ENCODE measurements around the gene SRP54. TPM values are rescaled to one million over a fixed set of nuclear protein-coding genes. Genes with fewer than 3 reads are reported as not detected.
"Not testable (repeated sequence)": the region's sequence is repeated elsewhere in the genome, so short reads cannot be mapped to it uniquely, and the experiment has no call there.

Gene SRP54
- total and polyA plus RNA-seq, 3 experiments from 2014 or later = 34.5 to 76.5 (median 76.2) TPM

DNA sequence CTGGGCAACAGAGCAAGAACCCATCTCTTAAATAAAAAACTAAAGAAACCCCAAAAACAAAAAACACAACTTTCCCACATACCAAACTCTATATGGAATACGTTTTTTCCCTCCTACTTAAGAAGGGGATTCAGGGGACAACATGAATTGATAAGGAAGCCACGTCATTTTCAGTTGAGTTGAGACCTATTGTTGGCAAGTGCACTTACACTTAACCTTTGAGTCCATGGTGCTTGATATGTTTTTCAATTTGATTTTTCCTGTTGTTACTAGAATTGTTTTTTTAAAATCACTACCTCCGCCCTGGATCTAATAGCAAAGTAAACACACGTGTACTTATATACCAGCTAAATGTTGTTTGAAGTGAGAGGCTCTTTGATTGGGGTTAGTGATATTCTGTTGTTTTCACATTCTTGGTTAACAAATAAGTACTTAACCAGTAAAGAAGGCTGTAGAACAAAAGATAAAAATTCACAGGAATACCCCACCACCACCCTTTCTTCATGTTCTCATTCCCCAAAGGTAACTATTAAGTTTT, 65.3 kb downstream of the SRP54 start:
- Histone ChIP-seq H3K27me3 (ENCODE audit: insufficient read depth, low read length, poor library complexity, severe bottlenecking) (no peaks in the 10 kb centered on the region), H3K4me1 (ENCODE audit: insufficient read depth, low read length) (peaks cover 21% of the 10 kb centered on the region), H3K36me3 (ENCODE audit: insufficient read depth, low read length) (no peaks in the 10 kb centered on the region), H3K4me3 (ENCODE audit: low read length) (no peak overlapping the region), H3K9me3 (ENCODE audit: low read length) (no peaks in the 10 kb centered on the region), H3K27ac (ENCODE audit: low read depth, low read length) (no peak overlapping the region)
- Mint-ChIP-seq H3K27ac (peak overlapping the region in 7 of 8 donors; percentile 57 to 100 (median 98)), H3K27me3 (peaks cover 0 to 4% of the 10 kb centered on the region in 2 donors), H3K4me3 (peak overlapping the region; percentile 89 to 99 (median 93)), H3K9me3 (no peaks in the 10 kb centered on the region), H3K4me1 (peaks cover 25 to 45% (median 35%) of the 10 kb centered on the region in 3 donors), H3K36me3 (peaks cover 3 to 52% (median 4%) of the 10 kb centered on the region in 3 donors)
- ChIA-PET CTCF (no interaction called here), POLR2A (interaction anchor here (2.8 to 3.1 kb wide), 2 partner anchors 65 to 74 kb away, joined by 23 to 43 read pairs; partner anchors contain the start of genes PPP2R3C, PRORP and SRP54)
- DNase-seq = no peak

DNA sequence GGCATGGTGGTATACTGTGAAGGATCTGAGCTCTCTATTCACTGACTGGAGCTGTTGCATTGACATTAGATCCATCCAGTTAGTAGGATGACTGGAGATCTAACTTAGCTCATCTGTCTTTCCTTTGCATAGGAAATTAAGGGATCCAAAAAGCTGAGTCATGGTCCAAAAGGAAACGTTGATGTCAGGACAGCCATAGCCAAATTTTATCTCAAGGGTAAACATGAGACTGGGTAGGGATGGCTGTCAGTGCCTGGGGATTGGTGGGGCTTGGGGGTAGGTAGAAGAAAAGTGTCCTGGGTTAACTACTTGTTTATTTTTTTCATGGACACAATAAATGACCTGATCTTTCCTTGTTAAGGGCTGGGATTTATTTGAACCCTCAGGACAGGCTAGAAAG, 67.9 kb downstream of the SRP54 start:
- H3K27ac ChIP-seq (ENCODE audit: low read depth, low read length) = no peak overlapping the region
- peaks cover 17 to 37% (median 29%) of the 10 kb centered on the region in 3 donors for H3K4me1 Mint-ChIP-seq
- no peaks in the 10 kb centered on the region for H3K27me3 ChIP-seq (ENCODE audit: insufficient read depth, low read length, poor library complexity, severe bottlenecking)
- peak overlapping the region in 1 of 7 donors; percentile 15 for H3K4me3 Mint-ChIP-seq
- H3K27me3 Mint-ChIP-seq = peaks cover 0 to 4% of the 10 kb centered on the region in 2 donors
- H3K9me3 Mint-ChIP-seq = no peaks in the 10 kb centered on the region
- H3K4me3 ChIP-seq (ENCODE audit: low read length) = no peak overlapping the region
- CTCF ChIA-PET = no interaction called here
- POLR2A ChIA-PET = interaction anchor here (0.6 kb wide), 1 partner anchor 181 kb away, joined by 4 read pairs; no protein-coding TSS in a partner anchor
- peaks cover 13% of the 10 kb centered on the region for H3K4me1 ChIP-seq (ENCODE audit: insufficient read depth, low read length)
- DNase-seq = no peak
- no peaks in the 10 kb centered on the region for H3K9me3 ChIP-seq (ENCODE audit: low read length)
- no peaks in the 10 kb centered on the region for H3K36me3 ChIP-seq (ENCODE audit: insufficient read depth, low read length)
- peaks cover 4 to 69% (median 6%) of the 10 kb centered on the region in 3 donors for H3K36me3 Mint-ChIP-seq
- peak overlapping the region in 2 of 8 donors; percentile 21 to 52 for H3K27ac Mint-ChIP-seq

DNA sequence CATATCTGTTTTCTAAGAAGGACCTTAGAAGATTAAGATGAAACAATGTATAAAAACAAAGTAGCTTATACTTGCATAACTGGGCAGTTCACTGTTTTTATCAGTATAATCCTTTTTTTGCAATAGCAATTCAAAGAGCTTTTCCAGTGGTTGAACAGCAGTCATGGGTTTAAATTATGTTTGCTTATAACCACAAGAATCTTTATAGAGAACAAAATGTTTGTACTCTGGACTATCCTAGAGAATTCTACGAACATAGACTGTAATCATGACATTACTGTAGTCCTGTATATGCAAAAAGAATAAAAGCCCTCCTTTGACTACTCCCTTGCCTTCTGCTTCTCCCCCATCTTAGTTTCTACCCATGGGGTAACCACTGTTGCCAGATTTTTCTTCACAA, 69.0 kb downstream of the SRP54 start:
- no peak overlapping the region for H3K27ac ChIP-seq (ENCODE audit: low read depth, low read length)
- Mint-ChIP-seq H3K36me3 (peaks cover 4 to 66% (median 9%) of the 10 kb centered on the region in 3 donors), H3K27ac (peak overlapping the region in 2 of 8 donors; percentile 12 to 64), H3K4me1 (peaks cover 17 to 39% (median 30%) of the 10 kb centered on the region in 3 donors), H3K9me3 (no peaks in the 10 kb centered on the region), H3K4me3 (no peak overlapping the region), H3K27me3 (no peaks in the 10 kb centered on the region)
- no peaks in the 10 kb centered on the region for H3K9me3 ChIP-seq (ENCODE audit: low read length)
- CTCF ChIA-PET = interaction anchor here (1.0 kb wide), 1 partner anchor 68 kb away, joined by 3 read pairs; no protein-coding TSS in a partner anchor
- H3K27me3 ChIP-seq (ENCODE audit: insufficient read depth, low read length, poor library complexity, severe bottlenecking) = no peaks in the 10 kb centered on the region
- no peaks in the 10 kb centered on the region for H3K36me3 ChIP-seq (ENCODE audit: insufficient read depth, low read length)
- H3K4me3 ChIP-seq (ENCODE audit: low read length) = no peak overlapping the region
- no peak for DNase-seq
- peaks cover 13% of the 10 kb centered on the region for H3K4me1 ChIP-seq (ENCODE audit: insufficient read depth, low read length)
- POLR2A ChIA-PET = no interaction called here

DNA sequence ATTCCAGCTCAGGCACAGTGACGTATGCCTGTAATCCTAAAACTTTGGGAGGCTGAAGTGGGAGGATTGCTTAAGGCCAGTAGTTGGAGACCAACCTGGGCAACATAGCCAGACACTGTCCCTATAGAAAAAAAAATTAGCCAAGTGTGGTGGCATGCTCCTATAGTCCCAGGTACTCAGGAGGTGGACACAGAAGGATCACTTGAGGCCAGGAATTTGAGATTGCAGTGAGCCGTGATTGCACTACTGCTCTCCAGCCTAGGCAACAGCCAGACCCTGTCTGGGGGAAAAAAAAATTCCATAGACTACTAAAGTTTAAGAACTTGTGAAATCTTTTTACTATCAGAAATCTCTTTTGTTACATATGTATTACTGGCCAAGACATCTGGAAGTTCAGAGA, 69.8 kb downstream of the SRP54 start:
- ChIA-PET POLR2A (no interaction called here), CTCF (interaction anchor here (1.0 kb wide), 1 partner anchor 67 kb away, joined by 3 read pairs; no protein-coding TSS in a partner anchor)
- H3K27ac ChIP-seq (ENCODE audit: low read depth, low read length) = no peak overlapping the region
- no peaks in the 10 kb centered on the region for H3K36me3 ChIP-seq (ENCODE audit: insufficient read depth, low read length)
- Mint-ChIP-seq H3K4me3 (no peak overlapping the region), H3K9me3 (no peaks in the 10 kb centered on the region), H3K4me1 (peaks cover 14 to 34% (median 25%) of the 10 kb centered on the region in 3 donors), H3K36me3 (peaks cover 4 to 68% (median 9%) of the 10 kb centered on the region in 3 donors), H3K27ac (no peak overlapping the region), H3K27me3 (no peaks in the 10 kb centered on the region)
- H3K4me3 ChIP-seq (ENCODE audit: low read length) = no peak overlapping the region
- H3K27me3 ChIP-seq (ENCODE audit: insufficient read depth, low read length, poor library complexity, severe bottlenecking) = no peaks in the 10 kb centered on the region
- no peaks in the 10 kb centered on the region for H3K9me3 ChIP-seq (ENCODE audit: low read length)
- DNase-seq = no peak
- peaks cover 6% of the 10 kb centered on the region for H3K4me1 ChIP-seq (ENCODE audit: insufficient read depth, low read length)

DNA sequence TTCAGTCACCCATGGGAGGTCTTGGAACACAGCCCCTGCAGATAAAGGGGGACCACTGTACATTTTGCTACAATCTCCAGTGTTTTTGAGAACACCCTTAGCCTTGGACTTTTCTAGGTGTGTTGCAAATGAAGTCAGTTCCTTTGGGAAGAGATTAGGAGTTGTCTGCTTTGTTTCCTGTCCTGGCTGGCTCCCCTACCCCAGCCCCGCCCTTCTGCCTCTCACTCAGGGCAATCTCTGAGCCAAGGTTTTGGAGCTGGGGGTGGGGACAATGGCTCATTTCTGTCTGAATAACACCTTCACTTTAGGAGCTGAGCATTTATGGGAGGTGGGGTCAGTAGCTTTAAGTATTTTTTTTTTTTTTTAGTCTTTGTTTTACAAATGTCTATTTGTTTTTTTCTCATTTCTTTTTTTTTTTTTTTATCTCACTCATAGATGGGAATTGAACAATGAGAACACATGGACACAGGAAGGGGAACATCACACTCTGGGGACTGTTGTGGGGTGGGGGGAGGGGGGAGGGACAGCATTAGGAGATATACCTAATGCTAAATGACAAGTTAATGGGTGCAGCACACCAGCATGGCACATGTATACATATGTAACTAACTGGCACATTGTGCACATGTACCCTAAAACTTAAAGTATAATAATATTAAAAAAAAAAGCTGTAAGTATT, 78.5 kb downstream of the SRP54 start:
- POLR2A ChIA-PET = not testable (repeated sequence)

DNA sequence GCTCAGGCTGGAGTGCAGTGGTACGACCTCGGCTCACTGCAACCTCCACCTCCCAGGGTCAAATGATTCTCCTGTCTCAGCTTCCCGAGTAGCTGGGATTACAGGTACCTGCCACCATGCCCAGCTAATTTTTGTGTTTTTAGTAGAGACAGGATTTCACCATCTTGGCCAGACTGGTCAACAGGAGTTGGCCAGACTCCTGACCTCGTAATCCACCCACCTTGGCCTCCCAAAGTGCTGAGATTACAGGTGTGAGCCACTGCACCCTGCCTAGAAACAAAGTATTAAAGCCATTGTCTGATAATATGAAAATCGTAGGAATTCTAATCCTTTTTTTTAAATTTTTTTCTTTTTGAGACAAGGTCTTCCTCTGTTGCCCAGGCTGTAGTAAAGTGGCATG, 82.9 kb downstream of the SRP54 start:
- H3K27me3 ChIP-seq (ENCODE audit: insufficient read depth, low read length, poor library complexity, severe bottlenecking); H3K27ac Mint-ChIP-seq; H3K36me3 ChIP-seq (ENCODE audit: insufficient read depth, low read length); H3K27ac ChIP-seq (ENCODE audit: low read depth, low read length); H3K4me1 Mint-ChIP-seq; CTCF ChIA-PET; H3K4me1 ChIP-seq (ENCODE audit: insufficient read depth, low read length); DNase-seq; H3K9me3 Mint-ChIP-seq; H3K27me3 Mint-ChIP-seq; H3K4me3 ChIP-seq (ENCODE audit: low read length); H3K9me3 ChIP-seq (ENCODE audit: low read length); H3K4me3 Mint-ChIP-seq: not testable (repeated sequence)
- peaks cover 13 to 54% (median 15%) of the 10 kb centered on the region in 3 donors for H3K36me3 Mint-ChIP-seq
- POLR2A ChIA-PET = interaction anchor here (0.6 to 0.7 kb wide), 3 partner anchors 20 to 264 kb away, joined by 3 to 8 read pairs (median 5); partner anchors contain the start of gene FAM177A1

More for the DNA sequence above, 78.5 kb downstream of the SRP54 start:
- H3K27me3 Mint-ChIP-seq; H3K4me1 ChIP-seq (ENCODE audit: insufficient read depth, low read length); H3K27me3 ChIP-seq (ENCODE audit: insufficient read depth, low read length, poor library complexity, severe bottlenecking); H3K9me3 Mint-ChIP-seq; H3K4me3 Mint-ChIP-seq; DNase-seq; CTCF ChIA-PET; H3K9me3 ChIP-seq (ENCODE audit: low read length); H3K36me3 ChIP-seq (ENCODE audit: insufficient read depth, low read length); H3K27ac ChIP-seq (ENCODE audit: low read depth, low read length); H3K4me3 ChIP-seq (ENCODE audit: low read length): not testable (repeated sequence)
- peaks cover 0 to 54% (median 12%) of the 10 kb centered on the region in 3 donors for H3K36me3 Mint-ChIP-seq
- peak overlapping the region in 3 of 8 donors; percentile 23 to 81 (median 38) for H3K27ac Mint-ChIP-seq
- H3K4me1 Mint-ChIP-seq = peaks cover 5 to 19% (median 12%) of the 10 kb centered on the region in 3 donors

DNA sequence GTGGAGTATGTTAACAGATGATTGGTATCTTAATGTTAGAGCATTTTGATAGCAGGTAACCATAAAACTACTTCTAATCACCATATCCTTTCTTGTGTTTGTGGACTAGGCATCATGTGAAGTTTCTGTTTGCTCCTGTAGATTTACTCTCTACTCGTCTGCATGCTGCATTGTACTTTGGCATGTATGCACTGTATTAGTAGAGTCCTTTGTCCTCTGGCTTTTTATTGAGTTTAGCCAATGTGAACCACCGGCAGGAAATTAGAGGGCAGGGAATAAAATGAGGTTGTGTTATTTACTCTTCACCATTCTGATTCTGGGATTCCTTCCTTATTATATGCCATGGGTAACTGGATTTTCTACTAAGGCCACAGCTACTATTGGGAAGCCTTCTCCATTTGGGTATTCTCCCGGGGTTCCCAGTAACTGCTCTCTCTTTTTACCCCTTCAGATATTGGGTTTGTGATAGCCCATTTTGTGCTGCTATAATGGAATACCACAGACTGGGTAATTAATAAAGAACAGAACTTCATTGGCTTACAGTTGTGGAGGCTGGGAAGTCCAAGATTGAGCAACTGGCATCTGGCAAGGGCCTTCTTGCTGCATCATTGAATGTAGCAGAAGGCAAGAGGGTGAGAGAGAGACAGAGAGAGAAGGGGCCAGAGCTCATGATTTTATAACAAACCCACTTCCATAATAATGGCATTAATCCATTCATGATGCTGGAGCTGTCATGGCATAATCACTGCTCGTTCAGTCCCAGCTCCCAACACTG, 85.6 kb downstream of the SRP54 start:
- Histone ChIP-seq H3K4me1 (ENCODE audit: insufficient read depth, low read length) (no peaks in the 10 kb centered on the region), H3K36me3 (ENCODE audit: insufficient read depth, low read length) (peaks cover 5% of the 10 kb centered on the region), H3K9me3 (ENCODE audit: low read length) (no peaks in the 10 kb centered on the region), H3K4me3 (ENCODE audit: low read length) (no peak overlapping the region), H3K27me3 (ENCODE audit: insufficient read depth, low read length, poor library complexity, severe bottlenecking) (no peaks in the 10 kb centered on the region), H3K27ac (ENCODE audit: low read depth, low read length) (no peak overlapping the region)
- H3K27ac Mint-ChIP-seq = no peak overlapping the region
- CTCF ChIA-PET = no interaction called here
- no peak for DNase-seq
- H3K27me3 Mint-ChIP-seq = no peaks in the 10 kb centered on the region
- POLR2A ChIA-PET = no interaction called here
- H3K36me3 Mint-ChIP-seq = peaks cover 13 to 59% (median 14%) of the 10 kb centered on the region in 3 donors
- no peaks in the 10 kb centered on the region for H3K9me3 Mint-ChIP-seq
- H3K4me1 Mint-ChIP-seq = peaks cover 0 to 3% (median 2%) of the 10 kb centered on the region in 3 donors
- H3K4me3 Mint-ChIP-seq = no peak overlapping the region

DNA sequence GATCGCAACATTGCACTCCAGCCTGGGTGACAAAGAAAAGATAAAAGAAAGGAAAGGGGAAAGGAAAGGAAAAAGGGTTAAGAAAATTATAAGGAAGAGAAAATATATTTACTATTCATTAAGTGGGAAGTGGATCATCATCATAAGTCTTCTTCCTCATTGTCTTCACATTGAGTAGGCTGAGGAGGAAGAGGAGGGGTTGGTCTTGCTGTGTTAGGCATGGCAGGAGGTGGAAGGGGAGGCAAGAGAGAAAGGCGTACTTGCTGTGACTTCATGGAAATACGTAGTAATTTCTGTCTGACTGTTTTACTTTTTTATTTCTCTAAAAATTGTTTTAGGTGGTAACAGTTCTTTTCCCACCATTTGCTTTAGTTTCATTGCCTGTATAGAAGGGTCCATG, 89.4 kb downstream of the SRP54 start:
- no peaks in the 10 kb centered on the region for H3K27me3 ChIP-seq (ENCODE audit: insufficient read depth, low read length, poor library complexity, severe bottlenecking)

More for the DNA sequence above, 89.4 kb downstream of the SRP54 start:
- no peaks in the 10 kb centered on the region for H3K27me3 Mint-ChIP-seq
- POLR2A ChIA-PET = no interaction called here
- peaks cover 10% of the 10 kb centered on the region for H3K36me3 ChIP-seq (ENCODE audit: insufficient read depth, low read length)
- DNase-seq = no peak
- H3K27ac ChIP-seq (ENCODE audit: low read depth, low read length) = no peak overlapping the region
- no peaks in the 10 kb centered on the region for H3K4me1 Mint-ChIP-seq
- no peaks in the 10 kb centered on the region for H3K9me3 ChIP-seq (ENCODE audit: low read length)
- no peak overlapping the region for H3K4me3 ChIP-seq (ENCODE audit: low read length)
- no peak overlapping the region for H3K4me3 Mint-ChIP-seq
- no peaks in the 10 kb centered on the region for H3K4me1 ChIP-seq (ENCODE audit: insufficient read depth, low read length)
- peaks cover 10 to 74% (median 13%) of the 10 kb centered on the region in 3 donors for H3K36me3 Mint-ChIP-seq
- no peaks in the 10 kb centered on the region for H3K9me3 Mint-ChIP-seq
- CTCF ChIA-PET = no interaction called here
- peak overlapping the region in 3 of 8 donors; percentile 10 to 83 (median 42) for H3K27ac Mint-ChIP-seq

All from CD8-positive, alpha-beta memory T cell (primary cell).